ENCODE measurements around the gene FNDC11.

Gene FNDC11

DNA sequence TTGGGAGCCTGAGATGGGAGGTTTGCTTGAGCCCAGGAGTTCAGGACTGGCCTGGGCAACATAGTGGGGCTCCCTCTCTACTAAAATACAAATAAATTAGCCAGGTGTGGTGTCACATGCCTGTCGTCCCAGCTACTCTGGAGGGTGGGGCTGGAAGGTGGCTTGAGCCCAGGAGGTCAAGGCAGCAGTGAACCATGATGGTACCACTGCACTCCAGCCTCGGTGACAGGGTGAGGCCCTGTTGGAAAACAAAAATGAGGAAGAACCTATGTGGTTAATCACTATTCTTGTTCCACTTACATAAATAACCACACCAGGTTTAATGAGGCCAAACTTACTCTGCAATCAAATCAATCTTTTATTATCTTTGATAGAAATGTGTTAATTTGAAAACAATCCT lies 28.0 kb upstream of the FNDC11 start:
- Histone ChIP-seq H3K9me3 (ENCODE audit: control insufficient read depth, insufficient read depth, low read length) (peaks cover 8% of the 10 kb centered on the region; the same call in 1 of the 2 replicates), H3K9ac (ENCODE audit: low read depth, low read length) (no peak overlapping the region), H3K4me1 (ENCODE audit: control insufficient read depth, insufficient read depth, low read length) (no peaks in the 10 kb centered on the region; the same call in 1 of the 2 replicates), H3K27me3 (ENCODE audit: control insufficient read depth, insufficient read depth, low read length) (no peaks in the 10 kb centered on the region), H3K36me3 (ENCODE audit: control insufficient read depth, insufficient read depth, low read length) (peaks cover 20% of the 10 kb centered on the region), H3K4me3 (ENCODE audit: low read depth, low read length) (no peak overlapping the region), H3K27ac (ENCODE audit: low read depth, low read length) (no peak overlapping the region)

DNA sequence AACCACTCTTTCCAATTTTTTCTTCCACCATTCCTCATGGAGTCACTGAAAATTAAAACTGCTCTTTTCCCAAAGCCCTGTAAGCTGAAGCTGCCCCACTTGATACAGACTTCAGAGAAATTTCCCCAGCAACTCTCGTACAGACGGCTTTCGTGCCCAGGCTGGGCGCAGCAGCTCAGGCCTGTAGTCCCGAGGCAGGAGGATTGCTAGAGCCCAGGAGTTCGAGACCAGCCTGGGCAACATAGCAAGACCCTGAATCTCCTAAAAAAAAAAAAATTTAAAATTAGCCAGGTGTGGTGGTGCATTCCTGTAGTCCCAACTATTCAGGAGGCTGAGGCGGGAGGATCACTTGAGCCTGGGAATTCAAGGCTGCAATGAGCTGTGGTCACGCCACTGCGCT lies 26.8 kb upstream of the FNDC11 start:
- peaks cover 13% of the 10 kb centered on the region for H3K36me3 ChIP-seq (ENCODE audit: control insufficient read depth, insufficient read depth, low read length)

DNA sequence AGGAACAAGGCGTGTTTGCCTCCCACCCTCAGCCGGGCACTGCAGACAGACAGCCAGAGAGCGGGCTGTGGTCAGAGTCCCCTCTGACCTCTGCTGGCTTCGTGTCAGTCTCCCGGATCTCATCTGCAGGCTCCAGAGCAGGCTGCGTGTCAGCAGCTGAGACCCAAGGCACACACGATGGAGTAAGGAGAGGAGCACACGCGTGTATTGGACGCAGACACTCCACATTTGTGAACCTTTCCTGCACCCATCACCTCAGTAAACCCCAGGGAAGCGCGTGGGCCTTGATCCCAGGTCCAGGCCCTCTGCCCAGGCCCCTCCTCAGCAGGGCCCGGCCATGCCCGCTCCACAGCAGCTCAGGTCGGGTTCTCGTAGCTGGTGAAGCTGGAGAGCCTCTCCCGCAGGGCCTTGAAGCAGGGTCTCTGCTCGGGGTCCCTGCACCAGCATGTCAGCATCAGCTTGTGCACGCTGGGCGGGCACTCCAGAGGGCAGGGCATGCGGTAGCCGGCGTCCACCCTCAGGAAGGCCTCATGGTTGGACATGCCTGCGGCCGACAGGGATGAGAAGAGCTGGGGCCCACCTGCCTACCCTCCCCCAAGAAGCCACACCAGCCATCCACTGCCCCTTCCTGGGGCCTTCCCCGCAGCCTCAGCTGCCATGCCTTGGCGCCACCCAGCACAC lies 24.6 kb upstream of the FNDC11 start:
- no peaks in the 10 kb centered on the region for H3K27me3 ChIP-seq (ENCODE audit: control insufficient read depth, insufficient read depth, low read length)
- H3K27ac ChIP-seq (ENCODE audit: low read depth, low read length): no peak overlapping the region
- H3K4me3 ChIP-seq (ENCODE audit: low read depth, low read length): no peak overlapping the region
- no peaks in the 10 kb centered on the region for H3K4me1 ChIP-seq (ENCODE audit: control insufficient read depth, insufficient read depth, low read length)
- no peak overlapping the region for H3K9ac ChIP-seq (ENCODE audit: low read depth, low read length)
- no peaks in the 10 kb centered on the region for H3K36me3 ChIP-seq (ENCODE audit: control insufficient read depth, insufficient read depth, low read length)
- H3K9me3 ChIP-seq (ENCODE audit: control insufficient read depth, insufficient read depth, low read length): no peaks in the 10 kb centered on the region

More for the DNA sequence above, 26.8 kb upstream of the FNDC11 start:
- Histone ChIP-seq H3K9ac (ENCODE audit: low read depth, low read length) (no peak overlapping the region), H3K27me3 (ENCODE audit: control insufficient read depth, insufficient read depth, low read length) (no peaks in the 10 kb centered on the region), H3K9me3 (ENCODE audit: control insufficient read depth, insufficient read depth, low read length) (peaks cover 8% of the 10 kb centered on the region; the same call in 1 of the 2 replicates), H3K27ac (ENCODE audit: low read depth, low read length) (no peak overlapping the region), H3K4me3 (ENCODE audit: low read depth, low read length) (no peak overlapping the region), H3K4me1 (ENCODE audit: control insufficient read depth, insufficient read depth, low read length) (no peaks in the 10 kb centered on the region)

DNA sequence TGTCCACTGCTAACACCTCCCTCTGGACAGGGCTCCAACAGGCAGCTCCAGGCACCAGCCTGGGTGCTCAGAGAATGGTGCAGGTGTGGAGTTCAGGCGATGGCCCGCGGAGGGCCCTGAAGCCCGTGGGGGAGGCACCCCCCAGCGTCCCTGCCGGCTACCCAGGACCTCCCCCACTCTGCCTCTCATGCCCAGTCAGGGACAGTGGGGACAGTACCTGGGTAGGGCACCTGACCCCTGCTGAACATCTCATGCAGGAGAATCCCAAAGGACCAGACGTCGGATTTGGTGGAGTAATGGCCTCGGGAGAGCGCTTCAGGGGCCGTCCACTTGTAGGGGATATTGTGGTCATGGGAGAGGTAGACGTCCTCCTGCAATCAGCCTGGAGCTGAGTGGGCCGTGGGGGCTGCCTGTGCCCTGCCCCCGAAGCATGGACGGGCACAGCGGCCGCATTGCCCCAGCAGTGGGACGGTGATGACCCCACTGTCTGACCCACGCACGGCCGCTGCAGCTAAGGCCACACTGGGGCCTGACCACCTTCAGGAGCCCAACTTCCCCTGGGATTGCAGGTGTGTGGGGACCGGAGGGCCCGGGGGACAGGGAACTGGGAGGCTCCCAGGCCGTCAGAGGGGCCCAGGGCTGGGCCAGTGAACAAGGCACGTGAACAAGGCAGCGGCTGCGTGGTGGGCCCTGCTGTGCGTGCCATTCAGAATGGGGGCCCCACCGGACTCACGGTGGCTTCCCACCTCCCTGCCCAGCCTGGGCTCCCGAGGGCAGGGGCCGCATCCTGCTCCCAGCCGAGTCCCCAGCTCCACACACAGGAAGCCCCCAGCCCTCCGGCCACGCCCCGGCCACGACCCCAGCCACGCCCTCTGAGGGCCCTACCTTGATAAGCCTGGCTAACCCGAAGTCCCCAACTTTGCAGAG lies 23.8 kb upstream of the FNDC11 start:
- no peaks in the 10 kb centered on the region for H3K27me3 ChIP-seq (ENCODE audit: control insufficient read depth, insufficient read depth, low read length)
- H3K27ac ChIP-seq (ENCODE audit: low read depth, low read length): no peak overlapping the region
- H3K4me3 ChIP-seq (ENCODE audit: low read depth, low read length): no peak overlapping the region
- no peaks in the 10 kb centered on the region for H3K9me3 ChIP-seq (ENCODE audit: control insufficient read depth, insufficient read depth, low read length)
- H3K4me1 ChIP-seq (ENCODE audit: control insufficient read depth, insufficient read depth, low read length): no peaks in the 10 kb centered on the region; the same call in 1 of the 2 replicates
- no peak overlapping the region for H3K9ac ChIP-seq (ENCODE audit: low read depth, low read length)
- no peaks in the 10 kb centered on the region for H3K36me3 ChIP-seq (ENCODE audit: control insufficient read depth, insufficient read depth, low read length)

DNA sequence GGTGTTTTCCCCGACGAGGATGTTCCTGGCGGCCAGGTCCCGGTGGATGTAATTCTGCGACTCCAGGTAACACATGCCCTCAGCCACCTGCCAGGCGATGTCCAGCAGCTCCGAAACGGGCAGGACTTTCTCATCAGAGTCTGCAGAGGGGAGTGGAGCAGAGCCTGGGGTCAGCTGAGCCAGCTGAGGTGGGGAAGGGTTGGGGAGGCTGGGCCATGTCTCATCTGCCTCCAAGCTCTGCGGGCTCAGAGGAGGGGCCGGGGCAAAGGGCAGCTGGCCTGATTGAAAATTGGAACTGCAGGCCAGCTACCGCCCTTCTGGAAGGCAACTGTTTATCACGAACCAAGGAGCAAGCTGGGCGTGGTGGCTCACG lies 23.2 kb upstream of the FNDC11 start:
- no peaks in the 10 kb centered on the region for H3K27me3 ChIP-seq (ENCODE audit: control insufficient read depth, insufficient read depth, low read length)
- H3K9ac ChIP-seq (ENCODE audit: low read depth, low read length): no peak overlapping the region
- H3K4me3 ChIP-seq (ENCODE audit: low read depth, low read length): no peak overlapping the region
- H3K4me1 ChIP-seq (ENCODE audit: control insufficient read depth, insufficient read depth, low read length): no peaks in the 10 kb centered on the region; the same call in 1 of the 2 replicates
- no peaks in the 10 kb centered on the region for H3K9me3 ChIP-seq (ENCODE audit: control insufficient read depth, insufficient read depth, low read length)
- no peak overlapping the region for H3K27ac ChIP-seq (ENCODE audit: low read depth, low read length)
- no peaks in the 10 kb centered on the region for H3K36me3 ChIP-seq (ENCODE audit: control insufficient read depth, insufficient read depth, low read length)

DNA sequence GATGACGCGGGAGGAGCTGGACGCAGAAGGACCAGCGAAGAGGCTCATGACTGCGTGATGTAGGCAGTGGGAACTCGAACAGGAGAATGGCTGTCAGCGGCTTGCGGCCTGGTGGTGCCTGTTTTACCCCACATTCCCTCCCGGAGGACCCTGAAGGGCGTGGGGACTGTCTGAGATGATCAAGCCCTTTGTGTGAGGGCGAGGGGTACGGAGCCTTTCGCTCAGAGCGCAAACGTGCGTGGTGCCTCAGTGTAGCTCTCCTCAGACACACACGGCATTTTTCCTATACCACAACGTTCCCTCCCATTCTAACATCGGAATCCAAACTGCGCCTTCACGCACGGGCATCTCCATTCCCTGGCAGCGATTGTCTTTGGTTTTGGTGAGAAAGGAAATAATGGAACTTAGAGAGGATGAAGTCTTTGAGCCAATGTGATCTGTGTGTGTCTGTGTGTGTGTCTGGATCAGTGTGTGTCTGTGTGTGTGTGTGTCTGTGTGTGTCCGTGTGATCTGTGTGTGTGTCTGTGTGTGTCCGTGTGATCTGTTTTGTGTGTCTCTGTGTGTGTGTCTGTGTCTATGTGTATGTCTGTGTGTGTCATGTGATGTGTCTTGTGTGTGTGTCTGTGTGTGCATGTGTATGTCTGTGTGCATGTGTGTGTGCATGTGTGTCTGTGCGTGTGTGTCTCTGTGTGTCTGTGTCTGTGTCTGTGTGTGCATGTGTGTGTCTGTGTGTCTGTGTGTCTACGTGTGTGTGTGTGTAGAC lies 22.1 kb upstream of the FNDC11 start:
- H3K4me3 ChIP-seq (ENCODE audit: low read depth, low read length): no peak overlapping the region
- H3K27ac ChIP-seq (ENCODE audit: low read depth, low read length): no peak overlapping the region
- H3K4me1 ChIP-seq (ENCODE audit: control insufficient read depth, insufficient read depth, low read length): no peaks in the 10 kb centered on the region; the same call in 1 of the 2 replicates
- H3K27me3 ChIP-seq (ENCODE audit: control insufficient read depth, insufficient read depth, low read length): no peaks in the 10 kb centered on the region
- H3K9me3 ChIP-seq (ENCODE audit: control insufficient read depth, insufficient read depth, low read length): no peaks in the 10 kb centered on the region
- no peak overlapping the region for H3K9ac ChIP-seq (ENCODE audit: low read depth, low read length)
- H3K36me3 ChIP-seq (ENCODE audit: control insufficient read depth, insufficient read depth, low read length): no peaks in the 10 kb centered on the region

DNA sequence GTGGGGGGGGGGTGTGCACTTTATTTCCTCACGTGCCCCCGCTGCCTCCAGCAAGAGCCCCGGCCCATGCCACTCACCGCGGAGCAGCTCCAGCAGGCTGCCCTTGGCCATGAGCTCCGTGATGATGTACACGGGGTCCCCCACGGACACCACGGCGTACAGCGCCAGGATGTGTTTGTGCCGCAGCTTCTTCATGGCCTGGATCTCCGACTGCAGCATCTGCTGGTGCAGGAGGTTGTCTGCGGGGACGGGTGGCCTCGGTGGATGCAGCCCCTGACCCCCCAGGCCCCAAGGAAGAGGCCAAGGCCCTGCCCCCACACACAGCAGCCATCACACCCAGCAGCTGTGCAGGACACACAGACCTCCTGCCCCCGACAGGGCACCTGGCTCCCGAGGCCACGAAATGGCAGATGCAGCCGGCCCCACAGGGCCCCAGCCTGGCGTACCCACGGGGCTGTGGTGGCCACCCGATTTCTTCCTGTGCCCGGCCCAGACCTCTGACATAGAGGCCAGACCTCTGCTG lies 21.4 kb upstream of the FNDC11 start:
- Histone ChIP-seq H3K9ac (ENCODE audit: low read depth, low read length) (no peak overlapping the region), H3K9me3 (ENCODE audit: control insufficient read depth, insufficient read depth, low read length) (no peaks in the 10 kb centered on the region), H3K4me1 (ENCODE audit: control insufficient read depth, insufficient read depth, low read length) (no peaks in the 10 kb centered on the region; the same call in 1 of the 2 replicates), H3K27me3 (ENCODE audit: control insufficient read depth, insufficient read depth, low read length) (no peaks in the 10 kb centered on the region), H3K4me3 (ENCODE audit: low read depth, low read length) (no peak overlapping the region), H3K36me3 (ENCODE audit: control insufficient read depth, insufficient read depth, low read length) (no peaks in the 10 kb centered on the region), H3K27ac (ENCODE audit: low read depth, low read length) (no peak overlapping the region)

DNA sequence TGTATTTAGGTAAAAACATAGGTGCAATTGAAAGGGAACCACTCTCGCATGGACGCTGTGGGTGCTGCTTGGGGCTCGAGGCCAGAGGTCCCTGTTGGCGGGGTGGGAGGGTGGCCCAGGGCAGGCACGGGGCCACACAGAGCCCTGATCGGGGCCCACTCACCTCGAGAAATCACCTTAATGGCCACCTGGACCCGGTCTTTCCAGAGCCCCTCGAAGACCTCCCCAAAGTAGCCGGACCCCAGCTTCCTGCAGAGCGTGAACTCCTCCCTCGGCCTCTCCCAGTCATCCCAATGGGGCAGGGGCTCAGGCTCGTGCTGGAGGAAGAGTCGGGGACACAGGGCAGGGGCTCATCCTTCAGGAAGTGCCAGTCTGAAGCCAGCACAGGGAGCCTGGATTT lies 20.6 kb upstream of the FNDC11 start:
- no peaks in the 10 kb centered on the region; the same call in 1 of the 2 replicates for H3K4me1 ChIP-seq (ENCODE audit: control insufficient read depth, insufficient read depth, low read length)
- H3K9ac ChIP-seq (ENCODE audit: low read depth, low read length): no peak overlapping the region
- no peaks in the 10 kb centered on the region for H3K27me3 ChIP-seq (ENCODE audit: control insufficient read depth, insufficient read depth, low read length)
- H3K27ac ChIP-seq (ENCODE audit: low read depth, low read length): no peak overlapping the region
- H3K9me3 ChIP-seq (ENCODE audit: control insufficient read depth, insufficient read depth, low read length): no peaks in the 10 kb centered on the region
- no peak overlapping the region for H3K4me3 ChIP-seq (ENCODE audit: low read depth, low read length)
- no peaks in the 10 kb centered on the region for H3K36me3 ChIP-seq (ENCODE audit: control insufficient read depth, insufficient read depth, low read length)

DNA sequence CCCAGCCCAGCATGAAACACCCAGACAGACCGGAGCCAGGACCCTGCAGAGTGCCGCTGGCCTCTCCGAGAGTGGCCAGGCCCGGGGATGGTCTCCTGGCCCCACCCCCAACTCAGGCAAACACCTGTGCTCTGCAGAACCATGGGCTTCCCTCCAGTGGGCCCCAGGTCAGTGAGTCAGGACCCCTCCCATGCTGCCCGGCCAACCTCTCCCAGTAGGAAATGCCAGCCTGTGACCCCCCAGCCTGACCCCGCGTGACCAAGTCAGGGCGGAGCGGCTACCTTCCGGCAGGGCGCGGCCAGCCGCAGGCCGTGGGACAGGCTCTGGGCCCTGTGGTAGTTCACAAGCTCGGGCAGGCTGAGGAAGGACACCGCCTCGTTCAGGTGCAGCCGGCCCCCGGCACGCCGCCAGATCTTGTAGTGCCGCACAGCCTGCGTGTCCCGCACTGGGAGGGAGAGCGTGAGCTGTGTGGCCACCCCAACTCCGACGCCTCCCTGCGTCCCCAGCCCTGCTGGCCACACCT lies 20.0 kb upstream of the FNDC11 start:
- H3K4me1 ChIP-seq (ENCODE audit: control insufficient read depth, insufficient read depth, low read length): peaks cover 3% of the 10 kb centered on the region; the same call in 1 of the 2 replicates
- H3K9ac ChIP-seq (ENCODE audit: low read depth, low read length): no peak overlapping the region
- H3K27me3 ChIP-seq (ENCODE audit: control insufficient read depth, insufficient read depth, low read length): no peaks in the 10 kb centered on the region
- H3K36me3 ChIP-seq (ENCODE audit: control insufficient read depth, insufficient read depth, low read length): no peaks in the 10 kb centered on the region
- H3K4me3 ChIP-seq (ENCODE audit: low read depth, low read length): no peak overlapping the region
- H3K9me3 ChIP-seq (ENCODE audit: control insufficient read depth, insufficient read depth, low read length): no peaks in the 10 kb centered on the region
- H3K27ac ChIP-seq (ENCODE audit: low read depth, low read length): no peak overlapping the region

DNA sequence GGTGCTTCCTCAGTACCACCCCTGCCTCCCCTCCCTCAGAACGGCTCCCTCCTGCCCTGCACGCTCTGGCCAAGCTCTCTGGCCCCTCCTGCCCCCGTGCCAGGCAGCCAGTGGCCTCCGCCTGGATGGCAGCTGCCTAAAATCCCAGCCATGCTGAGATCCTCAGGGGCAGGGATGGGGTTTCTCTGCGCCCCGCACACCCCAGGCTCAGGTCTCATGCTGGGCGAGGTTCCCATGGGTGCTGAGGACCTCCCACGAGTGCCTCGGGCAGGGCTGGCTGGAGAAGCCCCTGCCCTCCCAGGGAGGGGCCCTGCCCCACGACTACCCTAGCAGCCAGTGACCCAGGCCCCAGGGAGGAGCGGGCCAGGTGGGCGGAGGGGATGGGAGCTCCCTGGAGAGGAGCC lies 19.5 kb upstream of the FNDC11 start:
- Histone ChIP-seq H3K9ac (ENCODE audit: low read depth, low read length) (no peak overlapping the region), H3K36me3 (ENCODE audit: control insufficient read depth, insufficient read depth, low read length) (no peaks in the 10 kb centered on the region), H3K4me3 (ENCODE audit: low read depth, low read length) (no peak overlapping the region), H3K4me1 (ENCODE audit: control insufficient read depth, insufficient read depth, low read length) (peaks cover 3% of the 10 kb centered on the region; the same call in 1 of the 2 replicates), H3K27me3 (ENCODE audit: control insufficient read depth, insufficient read depth, low read length) (no peaks in the 10 kb centered on the region), H3K9me3 (ENCODE audit: control insufficient read depth, insufficient read depth, low read length) (no peaks in the 10 kb centered on the region), H3K27ac (ENCODE audit: low read depth, low read length) (no peak overlapping the region)

Data from HUES48 (cell line).